Tibial nerve (tissue), 3 donors: ENCODE results near the gene ANO3.

Experiments used
- CTCF ChIP-seq, 5 experiments: fragments of 200-600 bp in 3 of 5; fragments of 450-650 bp in 2 of 5; sonication (generic) in 3 of 5; IDR thresholded peaks; one replicate each; pipeline ENCODE4 v1.5.1; 2016 to 2019; ENCODE audit warnings: antibody characterized with exemption in 5 of 5, mild to moderate bottlenecking in 3 of 5, moderate library complexity in 2 of 5
- POLR2A ChIP-seq, 2 donors: fragments of 450-650 bp; IDR thresholded peaks; one replicate each; pipeline ENCODE4 v1.6.1; 2017; ENCODE audit warnings: antibody characterized with exemption in 2 of 2, mild to moderate bottlenecking in 2 of 2, moderate library complexity in 2 of 2

- TF ChIP-seq CTCF (IDR thresholded peaks at IDR 0.05), result no peak
- no peak for TF ChIP-seq POLR2A (IDR thresholded peaks at IDR 0.05)
Measured at GRCh38 chr11:26558190-26558589, 226.3 kb downstream of the ANO3 start.
